Esophagus squamous epithelium (tissue), 5 donors: ENCODE results near the gene MRPL18. TPM values are rescaled to one million over a fixed set of nuclear protein-coding genes. Genes with fewer than 3 reads are reported as not detected.
"Not testable (repeated sequence)": the region's sequence is repeated elsewhere in the genome, so short reads cannot be mapped to it uniquely, and the experiment has no call there.

Source experiments
- DNase-seq: peaks from one replicate; lab custom pipeline; 2025; lab: John Stamatoyannopoulos, UW
- H3K27ac ChIP-seq, 4 donors: fragments of 200-600 bp; sonication (generic); one replicate each; pipeline ENCODE4 v1.5.1; 2016 to 2019; ENCODE audit warnings: mild to moderate bottlenecking in 1 of 4
- H3K27me3 ChIP-seq, 4 donors: fragments of 200-600 bp; sonication (generic); 1 replicate in 3 of 4; 2 replicates in 1 of 4; pipeline versions ENCODE4 v1.5.1 to v1.6.0; 2017 to 2021; ENCODE audit warnings: antibody characterized with exemption in 1 of 4
- H3K36me3 ChIP-seq, 3 donors: fragments of 200-600 bp; sonication (generic); one replicate each; pipeline ENCODE4 v1.5.1; 2016 to 2019
- H3K4me1 ChIP-seq, 3 donors: fragments of 200-600 bp; sonication (generic); one replicate each; pipeline ENCODE4 v1.5.1; 2017 to 2019
- H3K4me3 ChIP-seq, 4 donors: fragments of 200-600 bp; sonication (generic); 1 replicate in 3 of 4; 2 replicates in 1 of 4; pipeline ENCODE4 v1.5.1; 2016 to 2019; ENCODE audit warnings: mild to moderate bottlenecking in 2 of 4, moderate library complexity in 1 of 4
- H3K9me3 ChIP-seq, 3 donors: fragments of 200-600 bp; sonication (generic); one replicate each; pipeline ENCODE4 v1.5.1; 2016 to 2019
- POLR2A ChIP-seq, 4 donors: fragments of 450-650 bp; IDR thresholded peaks; one replicate each; pipeline ENCODE4 v1.6.1; 2017; ENCODE audit warnings: antibody characterized with exemption in 4 of 4, mild to moderate bottlenecking in 4 of 4, moderate library complexity in 3 of 4
- WGBS, 2 donors: methylation state at CpG; one replicate each; pipeline ENCODE4 v1.1.5; 2018; 5-methylcytosine and 5-hydroxymethylcytosine counted together
- intact Hi-C: fragments of 100-400 bp; cut with DNase I; formaldehyde crosslinking; loops from one replicate; pipeline ENCODE4 v1.15.0; 2022
- total RNA-seq, 4 donors: library from RNA; depleted of rRNA; stranded (reverse); fragments of >200 nt; gene quantifications; one replicate each; pipeline ENCODE4 v1.1.0, GENCODE V29; 2016
- TF ChIP-seq, protein P1 (sequence below), 6 experiments: fragments of 450-650 bp in 4 of 6; fragments of 200-600 bp in 2 of 6; sonication (generic) in 2 of 6; IDR thresholded peaks; one replicate each; pipeline ENCODE4 v1.5.1; 2016 to 2019; ENCODE audit warnings: antibody characterized with exemption in 6 of 6, mild to moderate bottlenecking in 4 of 6, moderate library complexity in 4 of 6
- donor health status: DM: yes; HTN: yes; CAD: no.

Gene MRPL18
- total RNA-seq, 4 donors from 2014 or later: 46.9 to 94.2 (median 56.0) TPM

DNA sequence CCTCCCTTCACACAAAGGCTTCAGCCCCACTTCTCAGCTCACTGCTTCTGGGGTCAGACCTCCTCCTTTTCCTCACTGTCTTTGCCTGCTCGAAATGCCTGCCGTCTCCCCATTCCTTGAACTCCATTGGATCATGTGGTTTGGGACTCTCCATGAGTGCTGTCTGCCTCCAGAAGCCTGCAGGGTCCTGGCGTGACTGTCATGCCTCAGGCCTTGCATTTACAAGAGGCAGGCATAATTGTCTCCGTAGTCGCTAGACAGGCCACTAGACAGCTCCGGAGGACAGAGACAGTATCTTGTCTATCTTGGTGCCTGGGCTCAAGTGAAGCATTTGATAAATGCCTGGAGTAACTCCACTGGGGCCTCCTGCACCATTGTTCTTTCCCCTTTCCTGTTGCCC lies 25.1 kb downstream of the MRPL18 start:
- Histone ChIP-seq H3K27ac (no peak overlapping the region), H3K4me1 (no peaks in the 10 kb centered on the region), H3K9me3 (no peaks in the 10 kb centered on the region), H3K36me3 (no peaks in the 10 kb centered on the region), H3K4me3 (no peak overlapping the region), H3K27me3 (peaks cover 0 to 9% (median 0%) of the 10 kb centered on the region in 4 donors)
- intact Hi-C loops: no loop called here
- no peak for DNase-seq
- 80 to 88% methylated on average over 5 to 6 of the region's 6 CpGs for WGBS, 2 donors
- TF ChIP-seq, protein P1, sequence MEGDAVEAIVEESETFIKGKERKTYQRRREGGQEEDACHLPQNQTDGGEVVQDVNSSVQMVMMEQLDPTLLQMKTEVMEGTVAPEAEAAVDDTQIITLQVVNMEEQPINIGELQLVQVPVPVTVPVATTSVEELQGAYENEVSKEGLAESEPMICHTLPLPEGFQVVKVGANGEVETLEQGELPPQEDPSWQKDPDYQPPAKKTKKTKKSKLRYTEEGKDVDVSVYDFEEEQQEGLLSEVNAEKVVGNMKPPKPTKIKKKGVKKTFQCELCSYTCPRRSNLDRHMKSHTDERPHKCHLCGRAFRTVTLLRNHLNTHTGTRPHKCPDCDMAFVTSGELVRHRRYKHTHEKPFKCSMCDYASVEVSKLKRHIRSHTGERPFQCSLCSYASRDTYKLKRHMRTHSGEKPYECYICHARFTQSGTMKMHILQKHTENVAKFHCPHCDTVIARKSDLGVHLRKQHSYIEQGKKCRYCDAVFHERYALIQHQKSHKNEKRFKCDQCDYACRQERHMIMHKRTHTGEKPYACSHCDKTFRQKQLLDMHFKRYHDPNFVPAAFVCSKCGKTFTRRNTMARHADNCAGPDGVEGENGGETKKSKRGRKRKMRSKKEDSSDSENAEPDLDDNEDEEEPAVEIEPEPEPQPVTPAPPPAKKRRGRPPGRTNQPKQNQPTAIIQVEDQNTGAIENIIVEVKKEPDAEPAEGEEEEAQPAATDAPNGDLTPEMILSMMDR (IDR thresholded peaks at IDR 0.05): no peak
- no peak for TF ChIP-seq POLR2A (IDR thresholded peaks at IDR 0.05)

DNA sequence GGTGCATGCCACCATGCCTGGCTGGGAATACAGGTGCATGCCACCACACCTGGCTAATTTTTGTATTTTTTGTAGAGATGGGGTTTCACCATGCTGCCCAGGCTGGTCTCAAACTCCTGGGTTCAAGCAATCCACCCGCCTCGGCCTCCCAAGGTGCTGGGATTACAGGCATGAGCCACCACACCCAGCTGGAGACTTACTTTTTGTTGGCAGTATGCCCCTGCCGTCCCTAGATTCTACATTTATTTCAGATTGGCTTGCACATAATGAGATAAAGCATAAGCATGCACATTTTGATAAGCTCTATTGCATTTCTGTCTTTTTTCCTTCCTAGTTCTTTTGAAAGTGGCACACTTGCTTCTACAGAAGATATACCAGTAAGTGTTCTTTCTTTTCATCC lies 26.5 kb downstream of the MRPL18 start:
- not testable (repeated sequence) for H3K36me3 ChIP-seq, DNase-seq
- 29 to 58% methylated on average over 1 to 3 of the region's 3 CpGs for WGBS, 2 donors

DNA sequence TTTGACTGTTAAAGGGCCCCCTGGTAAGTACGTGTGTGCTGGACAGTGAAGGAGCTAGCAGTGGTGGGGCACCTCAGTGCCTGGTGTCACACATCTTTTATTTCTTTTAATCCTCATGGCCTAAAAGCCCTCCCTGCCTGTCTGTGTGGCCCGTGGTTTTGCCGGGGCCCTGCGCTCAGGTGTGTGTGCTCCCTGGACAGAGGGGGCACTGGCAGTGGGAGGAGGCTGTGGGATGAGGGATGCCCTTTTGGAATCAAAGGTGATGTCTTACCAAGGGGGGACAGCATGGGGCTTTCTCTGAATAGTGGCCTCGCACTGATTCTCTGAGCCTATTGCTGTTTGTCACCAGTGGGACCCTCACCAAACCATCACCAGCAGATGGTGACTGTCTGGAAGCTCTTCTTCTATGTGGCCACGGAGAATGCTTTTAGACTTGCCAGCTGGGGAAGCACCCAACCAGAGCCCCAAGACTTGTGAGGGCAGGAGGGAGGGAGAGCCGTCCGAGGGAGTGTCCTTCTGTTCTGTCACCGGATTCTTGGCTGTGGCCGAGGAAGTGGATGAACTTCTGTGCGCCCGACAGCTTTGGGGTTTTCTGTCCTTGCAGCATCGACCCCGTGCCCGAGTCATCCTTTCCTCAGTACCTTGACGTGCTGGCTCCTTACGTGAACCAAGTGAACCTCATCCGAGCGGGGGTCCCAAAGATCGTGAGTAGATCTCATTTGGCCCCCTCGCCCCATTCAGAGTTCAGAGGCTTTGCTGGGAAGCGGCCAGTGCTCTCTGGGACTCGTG lies 27.9 kb downstream of the MRPL18 start:
- peaks cover 0 to 9% (median 0%) of the 10 kb centered on the region in 4 donors for H3K27me3 ChIP-seq
- WGBS, 2 donors: 84 to 87% methylated on average over 11 to 14 of the region's 23 CpGs
- no peak overlapping the region for H3K4me3 ChIP-seq
- TF ChIP-seq, protein P1 (IDR thresholded peaks at IDR 0.05): no peak
- no peak for TF ChIP-seq POLR2A (IDR thresholded peaks at IDR 0.05)
- H3K9me3 ChIP-seq: no peaks in the 10 kb centered on the region
- no peak for DNase-seq
- intact Hi-C loops: no loop called here
- no peaks in the 10 kb centered on the region for H3K36me3 ChIP-seq
- H3K27ac ChIP-seq: no peak overlapping the region
- H3K4me1 ChIP-seq: no peaks in the 10 kb centered on the region

More for the DNA sequence above, 26.5 kb downstream of the MRPL18 start:
- H3K4me1 ChIP-seq, H3K27me3 ChIP-seq, H3K27ac ChIP-seq, H3K9me3 ChIP-seq, intact Hi-C loops, H3K4me3 ChIP-seq: not testable (repeated sequence)

DNA sequence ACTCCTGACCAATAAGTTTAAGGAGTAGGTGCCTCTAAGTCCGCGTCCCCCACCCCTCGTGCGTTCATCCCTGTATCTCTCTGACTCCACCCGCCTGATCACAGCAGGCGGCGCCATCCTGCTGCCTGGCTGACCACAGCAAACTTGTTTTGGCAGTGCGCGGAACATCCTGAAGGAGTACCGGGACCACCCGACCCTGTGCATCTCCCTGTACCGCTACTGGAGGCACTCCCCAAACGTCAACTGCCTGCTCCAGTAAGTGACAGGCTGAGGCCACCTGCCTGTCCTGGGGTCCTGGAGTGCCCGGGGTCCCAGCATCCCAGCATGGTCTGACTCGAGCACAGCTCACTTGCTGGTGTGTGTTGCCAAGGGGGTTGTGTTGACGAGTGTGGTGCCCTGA lies 28.8 kb downstream of the MRPL18 start:
- Histone ChIP-seq H3K4me1 (no peaks in the 10 kb centered on the region), H3K9me3 (no peaks in the 10 kb centered on the region), H3K36me3 (no peaks in the 10 kb centered on the region), H3K4me3 (no peak overlapping the region), H3K27ac (no peak overlapping the region), H3K27me3 (peaks cover 0 to 9% (median 0%) of the 10 kb centered on the region in 4 donors)
- WGBS, 2 donors: 100% methylated on average over 2 to 3 of the region's 16 CpGs
- TF ChIP-seq, protein P1 (IDR thresholded peaks at IDR 0.05): no peak
- TF ChIP-seq POLR2A (IDR thresholded peaks at IDR 0.05): no peak
- intact Hi-C loops: no loop called here
- DNase-seq: no peak

DNA sequence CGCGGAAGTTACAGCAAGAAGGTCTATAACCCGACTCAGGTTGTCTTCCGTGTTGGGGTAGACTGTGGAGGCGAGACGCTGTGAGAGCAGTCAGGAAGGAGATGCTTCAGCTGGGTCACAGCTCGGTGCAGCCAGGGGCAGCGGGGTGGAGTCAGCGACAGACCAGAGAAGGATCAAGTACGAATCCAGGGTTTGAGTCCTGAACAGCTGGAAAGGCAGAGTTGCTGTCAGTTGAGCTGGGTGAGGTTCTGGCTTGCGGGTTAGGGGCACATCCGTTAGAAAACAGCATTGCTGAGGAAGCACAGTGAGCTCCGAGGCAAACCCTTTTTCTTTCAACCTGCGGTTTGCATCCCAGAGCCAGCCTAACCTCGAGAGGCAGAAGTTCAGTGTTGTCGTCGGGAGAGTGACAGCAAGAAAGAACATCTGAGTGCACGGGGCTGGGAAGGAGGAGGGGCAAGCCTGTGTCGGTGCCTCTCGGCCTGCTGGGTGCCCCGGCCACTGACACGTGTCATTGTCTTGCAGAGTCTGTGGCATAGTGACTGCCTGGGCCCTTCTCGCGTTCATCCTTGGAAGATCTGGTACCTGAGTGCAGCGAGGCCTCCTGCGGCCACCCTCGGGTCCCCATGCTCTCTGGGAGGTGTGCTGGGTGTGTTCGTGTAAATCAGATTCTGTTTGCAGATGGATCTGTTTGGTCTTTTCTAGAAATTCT lies 29.8 kb downstream of the MRPL18 start:
- no peak for DNase-seq
- H3K4me3 ChIP-seq: no peak overlapping the region

More for the DNA sequence above, 29.8 kb downstream of the MRPL18 start:
- H3K27me3 ChIP-seq: peaks cover 0 to 9% (median 0%) of the 10 kb centered on the region in 4 donors
- TF ChIP-seq, protein P1 (IDR thresholded peaks at IDR 0.05): no peak
- TF ChIP-seq POLR2A (IDR thresholded peaks at IDR 0.05): no peak
- intact Hi-C loops: no loop called here
- no peaks in the 10 kb centered on the region for H3K4me1 ChIP-seq
- no peaks in the 10 kb centered on the region for H3K9me3 ChIP-seq
- no peaks in the 10 kb centered on the region for H3K36me3 ChIP-seq
- WGBS, 2 donors: 54 to 82% methylated on average over 18 to 20 of the region's 28 CpGs
- H3K27ac ChIP-seq: no peak overlapping the region
